HepG2 (cell line): ENCODE data around the gene FOSB. TPM values are rescaled to one million over a fixed set of nuclear protein-coding genes. Genes with fewer than 3 reads are reported as not detected.

Experiments used
- ATF6 ChIP-seq: sonication (generic); formaldehyde crosslinking; conservative IDR thresholded peaks from 2 replicates; pipeline ENCODE4 v1.4.0; 2020; ENCODE audit warnings: missing genetic modification reagents
- BRCA1 ChIP-seq: sonication (generic); formaldehyde crosslinking; IDR thresholded peaks from 2 replicates; pipeline ENCODE4 v1.4.0; 2020; ENCODE audit warnings: missing genetic modification reagents
- CC2D1A ChIP-seq: sonication (generic); formaldehyde crosslinking; IDR thresholded peaks from 2 replicates; pipeline ENCODE4 v1.8.1; 2023; ENCODE audit warnings: mild to moderate bottlenecking, missing genetic modification reagents
- CHD4 ChIP-seq: fragments of 200-600 bp; sonication (generic); IDR thresholded peaks from 2 replicates; pipeline ENCODE4 v1.7.0; 2017; ENCODE audit warnings: mild to moderate bottlenecking, low read length, borderline replicate concordance
- CTCF ChIP-seq: sonication (generic); formaldehyde crosslinking; IDR thresholded peaks from 2 replicates; pipeline ENCODE4 v1.5.0; 2020; ENCODE audit warnings: mild to moderate bottlenecking, missing genetic modification reagents, moderate library complexity
- HNF4G ChIP-seq, 2 experiments: sonication (generic) in 1 of 2; formaldehyde crosslinking in 1 of 2; IDR thresholded peaks; 2 replicates each; pipeline versions ENCODE4 v1.4.0 to v1.6.1; 2011 to 2020; ENCODE audit warnings: borderline replicate concordance in 2 of 2, low read depth in 2 of 2, mild to moderate bottlenecking in 2 of 2, low read length in 1 of 2, missing genetic modification reagents in 1 of 2, moderate library complexity in 1 of 2
- MAZ ChIP-seq, 2 experiments: sonication (generic) in 1 of 2; formaldehyde crosslinking in 1 of 2; IDR thresholded peaks; 2 replicates each; pipeline versions ENCODE4 v1.5.0 to v1.6.1; 2012 to 2020; ENCODE audit warnings: low read depth in 2 of 2, mild to moderate bottlenecking in 2 of 2, borderline replicate concordance in 1 of 2, improper control_type of control experiment in 1 of 2, low read length in 1 of 2, missing genetic modification reagents in 1 of 2, moderate library complexity in 1 of 2
- NR2F6 ChIP-seq, 2 experiments: IDR thresholded peaks; 2 replicates each; pipeline ENCODE4 v1.6.1; 2016; ENCODE audit warnings: antibody characterized with exemption in 1 of 2, mild to moderate bottlenecking in 1 of 2
- PATZ1 ChIP-seq: sonication (generic); formaldehyde crosslinking; IDR thresholded peaks from 2 replicates; pipeline ENCODE4 v1.4.0; 2020; ENCODE audit warnings: missing genetic modification reagents
- REXO4 ChIP-seq: sonication (generic); formaldehyde crosslinking; IDR thresholded peaks from 2 replicates; pipeline ENCODE4 v1.8.0; 2022; ENCODE audit warnings: missing genetic modification reagents, mild to moderate bottlenecking, borderline replicate concordance
- RFX1 ChIP-seq: fragments of 450-650 bp; IDR thresholded peaks from 2 replicates; pipeline ENCODE4 v1.6.1; 2017
- ZKSCAN8 ChIP-seq: IDR thresholded peaks from 2 replicates; pipeline ENCODE4 v1.6.1; 2016; ENCODE audit warnings: borderline replicate concordance, missing genetic modification reagents, missing compliant biosample characterization
- ZSCAN29 ChIP-seq: sonication (generic); formaldehyde crosslinking; conservative IDR thresholded peaks from 2 replicates; pipeline ENCODE4 v1.4.0; 2020; ENCODE audit warnings: mild to moderate bottlenecking, missing genetic modification reagents
- polyA plus RNA-seq, 8 experiments: library from polyadenylated mRNA; depleted of rRNA in 3 of 8; stranded (reverse) in 7 of 8; unstranded in 1 of 8; fragments of >200 nt; fragmentation: Illumina TruSeq in 4 of 8; extraction: Trizol in 4 of 8; gene quantifications; 2 replicates each; pipeline versions ENCODE4 v1.2.1 to v1.2.3, GENCODE V29; 2011 to 2016; ENCODE audit warnings: low read depth in 4 of 8, missing spikeins in 1 of 8, mixed read lengths in 1 of 8; ENCODE audit not compliant: insufficient read depth in 1 of 8
- total RNA-seq, 5 experiments: library from RNA; depleted of rRNA; stranded (reverse); fragments of >200 nt; fragmentation: Illumina TruSeq; extraction: Trizol; gene quantifications; 2 replicates each; pipeline ENCODE4 v1.2.3, GENCODE V29; 2016; ENCODE audit warnings: low read depth in 1 of 5
- TF ChIP-seq, protein P1 (sequence below): sonication (generic); formaldehyde crosslinking; IDR thresholded peaks from 2 replicates; pipeline ENCODE4; 2020; ENCODE audit warnings: missing genetic modification reagents, mild to moderate bottlenecking, borderline replicate concordance
- TF ChIP-seq, protein P2 (sequence below): sonication (generic); formaldehyde crosslinking; IDR thresholded peaks from 2 replicates; pipeline ENCODE4 v1.4.0; 2020; ENCODE audit warnings: mild to moderate bottlenecking, missing genetic modification reagents
- TF ChIP-seq, protein P3 (sequence below): sonication (generic); formaldehyde crosslinking; IDR thresholded peaks from 2 replicates; pipeline ENCODE4 v1.8.0; 2022; ENCODE audit warnings: missing genetic modification reagents, mild to moderate bottlenecking, borderline replicate concordance

Gene FOSB
- total and polyA plus RNA-seq, 2 of the 13 experiments (the other 11 are each of a cell fraction or from before 2014, with no cell fraction given): 2.8 to 6.0 TPM

GRCh38 chr19:45492627-45493470 lies 25.1 kb downstream of the FOSB start (continued):
- TF ChIP-seq ZSCAN29 (CRISPR knock-in tag) (no peak), CTCF (CRISPR knock-in tag) (peak; percentile 5; the same call in 1 of the 2 replicates), ATF6 (CRISPR knock-in tag) (no peak), REXO4 (CRISPR knock-in tag) (no peak), PATZ1 (CRISPR knock-in tag) (peak; percentile 81), CC2D1A (no peak), CHD4 (no peak), ZKSCAN8 (CRISPR knock-in tag) (no peak), NR2F6 (IDR thresholded peaks at IDR 0.05) (0 out of 2 replicates have a peak, but pooled peaks have one; percentile 10), NR2F6 (CRISPR knock-in tag; IDR thresholded peaks at IDR 0.05) (no peak), BRCA1 (CRISPR knock-in tag) (no peak), RFX1 (no peak), MAZ (IDR thresholded peaks at IDR 0.05; ENCODE audit: borderline replicate concordance, low read depth, low read length) (no peak), MAZ (CRISPR knock-in tag; IDR thresholded peaks at IDR 0.05; ENCODE audit: low read depth) (peak; percentile 36; the same call in 1 of the 2 replicates), HNF4G (IDR thresholded peaks at IDR 0.05; ENCODE audit: borderline replicate concordance, low read depth, low read length) (no peak), HNF4G (CRISPR knock-in tag; IDR thresholded peaks at IDR 0.05; ENCODE audit: borderline replicate concordance, low read depth) (0 out of 2 replicates have a peak, but pooled peaks have one; percentile 26)
- TF ChIP-seq, protein P1, sequence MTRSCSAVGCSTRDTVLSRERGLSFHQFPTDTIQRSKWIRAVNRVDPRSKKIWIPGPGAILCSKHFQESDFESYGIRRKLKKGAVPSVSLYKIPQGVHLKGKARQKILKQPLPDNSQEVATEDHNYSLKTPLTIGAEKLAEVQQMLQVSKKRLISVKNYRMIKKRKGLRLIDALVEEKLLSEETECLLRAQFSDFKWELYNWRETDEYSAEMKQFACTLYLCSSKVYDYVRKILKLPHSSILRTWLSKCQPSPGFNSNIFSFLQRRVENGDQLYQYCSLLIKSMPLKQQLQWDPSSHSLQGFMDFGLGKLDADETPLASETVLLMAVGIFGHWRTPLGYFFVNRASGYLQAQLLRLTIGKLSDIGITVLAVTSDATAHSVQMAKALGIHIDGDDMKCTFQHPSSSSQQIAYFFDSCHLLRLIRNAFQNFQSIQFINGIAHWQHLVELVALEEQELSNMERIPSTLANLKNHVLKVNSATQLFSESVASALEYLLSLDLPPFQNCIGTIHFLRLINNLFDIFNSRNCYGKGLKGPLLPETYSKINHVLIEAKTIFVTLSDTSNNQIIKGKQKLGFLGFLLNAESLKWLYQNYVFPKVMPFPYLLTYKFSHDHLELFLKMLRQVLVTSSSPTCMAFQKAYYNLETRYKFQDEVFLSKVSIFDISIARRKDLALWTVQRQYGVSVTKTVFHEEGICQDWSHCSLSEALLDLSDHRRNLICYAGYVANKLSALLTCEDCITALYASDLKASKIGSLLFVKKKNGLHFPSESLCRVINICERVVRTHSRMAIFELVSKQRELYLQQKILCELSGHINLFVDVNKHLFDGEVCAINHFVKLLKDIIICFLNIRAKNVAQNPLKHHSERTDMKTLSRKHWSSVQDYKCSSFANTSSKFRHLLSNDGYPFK (CRISPR knock-in tag): no peak
- TF ChIP-seq, protein P2, sequence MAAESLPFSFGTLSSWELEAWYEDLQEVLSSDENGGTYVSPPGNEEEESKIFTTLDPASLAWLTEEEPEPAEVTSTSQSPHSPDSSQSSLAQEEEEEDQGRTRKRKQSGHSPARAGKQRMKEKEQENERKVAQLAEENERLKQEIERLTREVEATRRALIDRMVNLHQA: no peak
- TF ChIP-seq, protein P3, sequence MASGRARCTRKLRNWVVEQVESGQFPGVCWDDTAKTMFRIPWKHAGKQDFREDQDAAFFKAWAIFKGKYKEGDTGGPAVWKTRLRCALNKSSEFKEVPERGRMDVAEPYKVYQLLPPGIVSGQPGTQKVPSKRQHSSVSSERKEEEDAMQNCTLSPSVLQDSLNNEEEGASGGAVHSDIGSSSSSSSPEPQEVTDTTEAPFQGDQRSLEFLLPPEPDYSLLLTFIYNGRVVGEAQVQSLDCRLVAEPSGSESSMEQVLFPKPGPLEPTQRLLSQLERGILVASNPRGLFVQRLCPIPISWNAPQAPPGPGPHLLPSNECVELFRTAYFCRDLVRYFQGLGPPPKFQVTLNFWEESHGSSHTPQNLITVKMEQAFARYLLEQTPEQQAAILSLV (CRISPR knock-in tag): no peak
